K562 (cell line): ENCODE data around the gene HOXC12. TPM values are rescaled to one million over a fixed set of nuclear protein-coding genes. Genes with fewer than 3 reads are reported as not detected.

Experiments
- CBX2 ChIP-seq: fragments of 200-600 bp; sonication (generic); IDR thresholded peaks from one replicate; pipeline ENCODE4 v1.6.1; 2012; ENCODE audit warnings: mild to moderate bottlenecking, low read length, inconsistent platforms; ENCODE audit not compliant: insufficient read depth, poor library complexity, severe bottlenecking
- CC2D1A ChIP-seq: fragments of 450-650 bp; IDR thresholded peaks from 2 replicates; pipeline ENCODE4 v1.6.1; 2017; ENCODE audit warnings: mild to moderate bottlenecking
- COPS2 ChIP-seq: fragments of 450-650 bp; conservative IDR thresholded peaks from 2 replicates; pipeline ENCODE4 v1.6.1; 2016; ENCODE audit warnings: mild to moderate bottlenecking, moderate library complexity
- ELF1 ChIP-seq: fragments of 200-800 bp; sonication (Bioruptor generic); IDR thresholded peaks from 2 replicates; pipeline ENCODE4 v1.6.1; 2016; ENCODE audit warnings: missing genetic modification characterization, missing compliant biosample characterization
- FOXP1 ChIP-seq: sonication (generic); formaldehyde crosslinking; IDR thresholded peaks from 2 replicates; pipeline ENCODE4 v1.8.0; 2022; ENCODE audit warnings: mild to moderate bottlenecking, missing genetic modification reagents
- GABPA ChIP-seq: fragments of 200-800 bp; sonication (Bioruptor generic); conservative IDR thresholded peaks from 2 replicates; pipeline ENCODE4 v1.6.1; 2016; ENCODE audit warnings: low read depth, missing genetic modification characterization, missing compliant biosample characterization
- GMEB1 ChIP-seq: fragments of 250-450 bp; sonication (Bioruptor Pico); IDR thresholded peaks from 2 replicates; pipeline ENCODE4 v1.4.0; 2020; ENCODE audit warnings: mild to moderate bottlenecking
- HDAC2 ChIP-seq: fragments of 450-650 bp; IDR thresholded peaks from 2 replicates; pipeline ENCODE4 v1.6.1; 2016; ENCODE audit warnings: mild to moderate bottlenecking
- HSF4 ChIP-seq: fragments of 250-450 bp; sonication (Bioruptor Pico); IDR thresholded peaks from 2 replicates; pipeline ENCODE4 v2.1.2; 2022; ENCODE audit warnings: mild to moderate bottlenecking, moderate library complexity, borderline replicate concordance
- ILK ChIP-seq: fragments of 450-650 bp; IDR thresholded peaks from 2 replicates; pipeline ENCODE4 v1.6.1; 2016; ENCODE audit warnings: missing genetic modification characterization, low read depth, mild to moderate bottlenecking, missing compliant biosample characterization, moderate library complexity, borderline replicate concordance
- MAFK ChIP-seq: IDR thresholded peaks from 2 replicates; pipeline ENCODE4 v1.6.1; 2011; ENCODE audit warnings: low read length, improper control_type of control experiment
- MCM3 ChIP-seq: fragments of 450-650 bp; IDR thresholded peaks from 2 replicates; pipeline ENCODE4 v1.6.1; 2016
- NCOA1 ChIP-seq: fragments of 450-650 bp; IDR thresholded peaks from 2 replicates; pipeline ENCODE4 v1.6.1; 2016; ENCODE audit warnings: low read depth
- NONO ChIP-seq, 2 experiments: fragments of 200-400 bp in 1 of 2; fragments of 450-650 bp in 1 of 2; formaldehyde crosslinking in 1 of 2; IDR thresholded peaks; 2 replicates each; pipeline ENCODE4 v1.6.1; 2017; ENCODE audit warnings: low read depth in 2 of 2, mild to moderate bottlenecking in 2 of 2, moderate library complexity in 2 of 2, low read length in 1 of 2
- STAG1 ChIP-seq: sonication (generic); formaldehyde crosslinking; IDR thresholded peaks from 2 replicates; pipeline ENCODE4 v1.5.0; 2020; ENCODE audit warnings: missing genetic modification reagents, borderline replicate concordance
- TSHZ1 ChIP-seq: fragments of 250-450 bp; sonication (Bioruptor Pico); IDR thresholded peaks from 2 replicates; pipeline ENCODE4 v1.4.0; 2020; ENCODE audit warnings: mild to moderate bottlenecking, moderate library complexity
- WHSC1 ChIP-seq: IDR thresholded peaks from one replicate; pipeline ENCODE4 v1.6.1; 2012; ENCODE audit warnings: low read length, control low read depth, inconsistent platforms
- ZFP36 ChIP-seq: fragments of 150-350 bp; IDR thresholded peaks from 2 replicates; pipeline ENCODE4 v1.6.1; 2018; ENCODE audit warnings: low read length, low read depth; ENCODE audit not compliant: partially characterized antibody
- ZKSCAN8 ChIP-seq: fragments of 200-800 bp; sonication (Bioruptor generic); IDR thresholded peaks from 2 replicates; pipeline ENCODE4 v1.6.1; 2016; ENCODE audit warnings: missing genetic modification characterization, missing compliant biosample characterization
- ZNF311 ChIP-seq: fragments of 250-450 bp; sonication (Bioruptor Pico); IDR thresholded peaks from 2 replicates; pipeline ENCODE4 v1.4.0; 2020; ENCODE audit warnings: mild to moderate bottlenecking, moderate library complexity
- polyA plus RNA-seq, 8 experiments: library from polyadenylated mRNA; depleted of rRNA in 4 of 8; stranded (reverse) in 5 of 8; unstranded in 3 of 8; fragments of >200 nt; fragmentation: Nextera tagmentation in 2 of 8; fragmentation: Illumina TruSeq in 1 of 8; extraction: Ambion mirVana in 2 of 8; extraction: Trizol in 1 of 8; gene quantifications; 2 replicates each; pipeline versions ENCODE4 v1.2.1 to v1.2.3, GENCODE V29; 2011 to 2014; ENCODE audit warnings: inconsistent platforms in 1 of 8, missing spikeins in 1 of 8
- total RNA-seq, 7 experiments: library from RNA; depleted of rRNA in 6 of 7; stranded (reverse); fragments of >200 nt in 6 of 7; fragmentation: Illumina TruSeq in 2 of 7; extraction: Trizol in 2 of 7; gene quantifications; 2 replicates each; pipeline versions ENCODE4 v1.2.1 to v1.2.3, GENCODE V29; 2011 to 2021; ENCODE audit warnings: low replicate concordance in 1 of 7
- TF ChIP-seq, protein P1 (sequence below): IDR thresholded peaks from 3 replicates; pipeline ENCODE4 v1.6.1; 2011; ENCODE audit warnings: borderline replicate concordance, mild to moderate bottlenecking, moderate library complexity; ENCODE audit not compliant: insufficient read length; ENCODE audit errors: extremely low read depth

The HOXC12 gene
- total and polyA plus RNA-seq, 9 of the 15 experiments (the other 6 are each of a cell fraction or from before 2014, with no cell fraction given), result 0.04 to 0.36 (median 0.11) TPM; not detected in 1

GRCh38 chr12:53999559-54000115 lies 44.9 kb downstream of the HOXC12 start (continued):
- TF ChIP-seq TSHZ1 (CRISPR knock-in tag), result no peak
- TF ChIP-seq ZFP36, result no peak
- no peak for TF ChIP-seq CBX2
- no peak for TF ChIP-seq ZKSCAN8 (CRISPR knock-in tag)
- TF ChIP-seq MAFK, result no peak
- no peak for TF ChIP-seq ELF1
- TF ChIP-seq WHSC1, result no peak
- no peak for TF ChIP-seq ILK (tag)
- TF ChIP-seq COPS2, result no peak
- no peak; the same call in 1 of the 2 replicates for TF ChIP-seq GABPA
- 0 out of 2 replicates have a peak, but pooled peaks have one; percentile 7 for TF ChIP-seq HDAC2
- no peak for TF ChIP-seq HSF4
- no peak for TF ChIP-seq FOXP1 (CRISPR knock-in tag)
- no peak for TF ChIP-seq CC2D1A
- TF ChIP-seq GMEB1 (CRISPR knock-in tag), result 0 out of 2 replicates have a peak, but pooled peaks have one; percentile 17
- TF ChIP-seq STAG1, result 0 out of 2 replicates have a peak, but pooled peaks have one; percentile 16
- no peak for TF ChIP-seq NONO (IDR thresholded peaks at IDR 0.05; ENCODE audit: low read depth in 2 of 2, low read length in 1 of 2)
- no peak for TF ChIP-seq ZNF311 (CRISPR knock-in tag)
- no peak for TF ChIP-seq NCOA1
- TF ChIP-seq, protein P1, sequence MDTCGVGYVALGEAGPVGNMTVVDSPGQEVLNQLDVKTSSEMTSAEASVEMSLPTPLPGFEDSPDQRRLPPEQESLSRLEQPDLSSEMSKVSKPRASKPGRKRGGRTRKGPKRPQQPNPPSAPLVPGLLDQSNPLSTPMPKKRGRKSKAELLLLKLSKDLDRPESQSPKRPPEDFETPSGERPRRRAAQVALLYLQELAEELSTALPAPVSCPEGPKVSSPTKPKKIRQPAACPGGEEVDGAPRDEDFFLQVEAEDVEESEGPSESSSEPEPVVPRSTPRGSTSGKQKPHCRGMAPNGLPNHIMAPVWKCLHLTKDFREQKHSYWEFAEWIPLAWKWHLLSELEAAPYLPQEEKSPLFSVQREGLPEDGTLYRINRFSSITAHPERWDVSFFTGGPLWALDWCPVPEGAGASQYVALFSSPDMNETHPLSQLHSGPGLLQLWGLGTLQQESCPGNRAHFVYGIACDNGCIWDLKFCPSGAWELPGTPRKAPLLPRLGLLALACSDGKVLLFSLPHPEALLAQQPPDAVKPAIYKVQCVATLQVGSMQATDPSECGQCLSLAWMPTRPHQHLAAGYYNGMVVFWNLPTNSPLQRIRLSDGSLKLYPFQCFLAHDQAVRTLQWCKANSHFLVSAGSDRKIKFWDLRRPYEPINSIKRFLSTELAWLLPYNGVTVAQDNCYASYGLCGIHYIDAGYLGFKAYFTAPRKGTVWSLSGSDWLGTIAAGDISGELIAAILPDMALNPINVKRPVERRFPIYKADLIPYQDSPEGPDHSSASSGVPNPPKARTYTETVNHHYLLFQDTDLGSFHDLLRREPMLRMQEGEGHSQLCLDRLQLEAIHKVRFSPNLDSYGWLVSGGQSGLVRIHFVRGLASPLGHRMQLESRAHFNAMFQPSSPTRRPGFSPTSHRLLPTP, result no peak
- no peak for TF ChIP-seq MCM3
